Left lung (tissue), 10 donors: ENCODE data around the gene CFAP65. TPM values are rescaled to one million over a fixed set of nuclear protein-coding genes. Genes with fewer than 3 reads are reported as not detected.
A peak's percentile ranks its signal among the peaks of the same experiment; 100 is the strongest.

Experiments
- ATAC-seq: fragments of 200-7000 bp; cut with Tn5 transposase; one replicate; pipeline ENCODE4 v1.9.1; 2020; ENCODE audit warnings: moderate library complexity
- DNase-seq, 4 donors: peaks; one replicate each; pipeline ENCODE4 v3.0.0-alpha.2; 2013 to 2020
- H3K27ac ChIP-seq, 2 donors: fragments of 200-600 bp; sonication (generic) in 1 of 2; one replicate each; pipeline versions ENCODE4 v1.5.0 to v1.8.0; 2020 to 2021
- H3K27me3 ChIP-seq, 2 donors: fragments of 200-600 bp; sonication (generic) in 1 of 2; one replicate each; pipeline versions ENCODE4 v1.5.0 to v1.8.0; 2020 to 2021
- H3K36me3 ChIP-seq, 2 donors: fragments of 200-600 bp; sonication (generic) in 1 of 2; one replicate each; pipeline versions ENCODE4 v1.5.0 to v1.8.0; 2020 to 2021
- H3K4me1 ChIP-seq, 2 donors: fragments of 200-600 bp; one replicate each; pipeline ENCODE4 v1.8.0; 2021
- H3K4me3 ChIP-seq, 2 donors: fragments of 200-600 bp; sonication (generic) in 1 of 2; one replicate each; pipeline versions ENCODE4 v1.5.0 to v1.8.0; 2020 to 2021; ENCODE audit warnings: mild to moderate bottlenecking in 1 of 2
- H3K9me3 ChIP-seq, 2 donors: fragments of 200-600 bp; sonication (generic) in 1 of 2; one replicate each; pipeline versions ENCODE4 v1.5.0 to v1.8.0; 2020 to 2021
- intact Hi-C, 2 donors: fragments of 100-400 bp; cut with DNase I; formaldehyde crosslinking; loops; one replicate each; pipeline versions ENCODE4 v1.11.2 to v1.14.2; 2022
- polyA plus RNA-seq, 6 donors: library from polyadenylated mRNA; unstranded; fragments of 120-200 nt; gene quantifications; one replicate each; pipeline ENCODE4 v1.2.1, GENCODE V29; 2013; ENCODE audit not compliant: insufficient read length in 6 of 6
- total RNA-seq, 2 donors: library from RNA; stranded (reverse); fragmentation: NEBNext Ultra II Directional; extraction: Animal tissue kit (Norgen Biotek cat#: 25700); gene quantifications; one replicate each; pipeline ENCODE4 v1.2.1, GENCODE V29; 2021
- TF ChIP-seq, protein P1 (sequence below), 2 donors: fragments of 200-600 bp; sonication (generic) in 1 of 2; IDR thresholded peaks; one replicate each; pipeline versions ENCODE4 v1.5.0 to v1.8.0; 2021; ENCODE audit warnings: antibody characterized with exemption in 2 of 2
- donor health status: DM: no; HTN: yes; CAD: no.
- donor health status: DM: no; HTN: no; CAD: no.

CFAP65 gene
- total and polyA plus RNA-seq, 8 donors, result 0.83 to 4.3 (median 3.0) TPM; not detected in 1

DNA sequence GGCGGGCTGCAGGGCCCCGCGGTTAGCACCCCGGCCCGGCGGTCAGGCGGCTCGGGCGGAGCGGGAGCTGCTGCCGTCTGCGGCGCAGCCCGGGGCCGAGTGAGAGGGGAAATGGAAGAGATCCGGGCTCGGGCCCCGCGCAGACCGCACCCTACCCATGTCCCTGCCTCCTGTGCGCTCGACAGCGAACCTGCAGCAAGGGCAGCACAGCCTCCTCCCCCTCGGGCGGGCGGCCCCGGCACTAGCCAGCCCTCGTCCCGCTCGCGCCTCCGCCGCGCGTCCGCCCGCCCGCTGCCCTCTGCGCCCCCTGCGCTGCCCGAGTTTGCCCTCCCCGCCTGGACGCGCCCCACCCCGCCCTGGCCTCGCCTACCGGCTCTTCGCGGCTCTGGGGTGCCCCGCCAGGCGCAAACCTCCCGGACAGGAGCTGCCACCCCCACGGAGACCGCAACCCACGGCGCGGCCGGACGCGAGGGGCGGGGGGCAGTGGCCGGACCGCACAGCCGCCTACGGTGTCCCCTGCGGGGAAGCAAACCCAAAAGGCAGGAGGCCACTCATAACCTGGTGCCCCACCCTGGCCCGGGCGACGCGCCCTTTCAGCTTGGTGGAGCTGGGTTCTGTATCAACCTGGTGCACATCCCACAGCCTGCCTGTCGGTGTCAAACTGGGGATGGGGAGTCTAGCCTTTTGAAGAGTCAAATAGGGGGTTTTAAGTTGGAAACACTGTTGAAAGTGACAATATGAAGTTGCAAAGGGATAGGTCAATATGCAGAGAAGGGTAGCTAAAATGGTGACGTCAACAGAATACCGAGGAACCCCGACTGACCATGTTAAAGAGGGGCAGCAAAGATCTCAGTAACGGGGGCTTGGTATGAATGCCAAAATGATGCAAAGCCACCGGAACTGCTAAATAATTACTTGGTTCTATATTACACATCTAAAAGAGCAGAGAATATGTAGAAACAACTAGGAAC, 19.8 kb upstream of the CFAP65 start, which contains the start of gene IHH:
TSS of gene IHH (minus strand) at position 101 of the 971 bp plus-strand sequence. CDS start 454 bp downstream, outside the sequence.
- no peaks in the 10 kb centered on the region for H3K9me3 ChIP-seq
- H3K4me1 ChIP-seq, result peaks cover 29 to 40% of the 10 kb centered on the region in 2 donors
- H3K4me3 ChIP-seq, result peak within 1 kb of the TSS; percentile 17 to 34
- H3K27me3 ChIP-seq, result peaks cover 67 to 85% of the 10 kb centered on the region in 2 donors
- ATAC-seq (peak; percentile 11), DNase-seq (peak in 2 of 4 donors; percentile 46 to 80)
- TF ChIP-seq, protein P1, sequence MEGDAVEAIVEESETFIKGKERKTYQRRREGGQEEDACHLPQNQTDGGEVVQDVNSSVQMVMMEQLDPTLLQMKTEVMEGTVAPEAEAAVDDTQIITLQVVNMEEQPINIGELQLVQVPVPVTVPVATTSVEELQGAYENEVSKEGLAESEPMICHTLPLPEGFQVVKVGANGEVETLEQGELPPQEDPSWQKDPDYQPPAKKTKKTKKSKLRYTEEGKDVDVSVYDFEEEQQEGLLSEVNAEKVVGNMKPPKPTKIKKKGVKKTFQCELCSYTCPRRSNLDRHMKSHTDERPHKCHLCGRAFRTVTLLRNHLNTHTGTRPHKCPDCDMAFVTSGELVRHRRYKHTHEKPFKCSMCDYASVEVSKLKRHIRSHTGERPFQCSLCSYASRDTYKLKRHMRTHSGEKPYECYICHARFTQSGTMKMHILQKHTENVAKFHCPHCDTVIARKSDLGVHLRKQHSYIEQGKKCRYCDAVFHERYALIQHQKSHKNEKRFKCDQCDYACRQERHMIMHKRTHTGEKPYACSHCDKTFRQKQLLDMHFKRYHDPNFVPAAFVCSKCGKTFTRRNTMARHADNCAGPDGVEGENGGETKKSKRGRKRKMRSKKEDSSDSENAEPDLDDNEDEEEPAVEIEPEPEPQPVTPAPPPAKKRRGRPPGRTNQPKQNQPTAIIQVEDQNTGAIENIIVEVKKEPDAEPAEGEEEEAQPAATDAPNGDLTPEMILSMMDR (IDR thresholded peaks at IDR 0.05), result no peak
- intact Hi-C loops, result no loop called here
- no peaks in the 10 kb centered on the region for H3K36me3 ChIP-seq
- no peak within 1 kb of the TSS for H3K27ac ChIP-seq

DNA sequence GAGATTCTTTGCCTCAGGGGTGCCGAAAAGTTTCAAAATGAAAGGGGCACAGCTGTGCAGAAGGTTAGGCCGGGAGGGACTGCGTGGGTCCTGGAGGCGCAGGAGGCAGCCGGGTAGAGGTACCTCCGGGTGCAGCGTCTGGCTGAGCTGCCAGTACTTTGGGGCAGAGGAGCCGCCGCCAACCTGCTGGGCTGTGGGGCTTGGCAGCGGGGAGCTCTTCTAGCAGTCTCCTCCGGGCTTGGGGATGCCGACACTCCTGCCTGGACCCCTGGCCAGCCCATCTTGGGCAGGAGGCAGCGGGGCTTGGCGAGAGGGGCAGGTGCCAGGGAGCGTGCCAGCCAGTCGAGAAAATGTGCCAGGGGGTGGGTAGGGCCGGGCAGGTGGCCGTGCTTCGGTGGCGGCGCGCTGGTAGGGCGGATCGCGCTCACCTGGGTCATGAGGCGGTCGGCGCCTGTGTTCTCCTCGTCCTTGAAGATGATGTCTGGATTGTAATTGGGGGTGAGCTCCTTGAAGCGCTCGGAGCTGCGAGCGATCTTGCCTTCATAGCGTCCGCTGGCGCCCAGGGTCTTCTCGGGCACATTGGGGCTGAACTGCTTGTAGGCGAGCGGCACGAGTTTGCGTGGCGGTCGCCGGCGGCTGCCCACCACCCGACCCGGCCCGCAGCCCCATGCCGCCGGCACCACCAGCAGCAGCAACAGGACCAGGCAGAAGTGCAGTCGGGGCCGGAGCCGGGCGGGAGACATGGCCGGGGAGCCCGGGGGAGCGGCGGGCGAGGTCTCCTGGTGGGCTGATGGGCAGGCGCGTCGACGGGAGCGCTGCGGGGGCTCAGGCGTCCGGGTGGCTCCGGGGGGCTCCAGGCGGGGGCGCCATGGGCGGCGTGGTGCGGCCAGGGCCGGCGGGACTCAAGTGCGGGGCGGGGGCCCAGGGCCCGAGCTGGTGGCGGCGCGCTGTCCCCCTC, 18.7 kb upstream of the CFAP65 start:
- ATAC-seq, result peak; percentile 21
- DNase-seq, result peak in 1 of 4 donors; percentile 74
- H3K27ac ChIP-seq, result no peak overlapping the region
- H3K9me3 ChIP-seq, result no peaks in the 10 kb centered on the region
- no peaks in the 10 kb centered on the region for H3K36me3 ChIP-seq
- H3K4me3 ChIP-seq, result peak overlapping the region; percentile 17 to 34
- TF ChIP-seq, protein P1 (IDR thresholded peaks at IDR 0.05), result no peak
- H3K4me1 ChIP-seq, result peaks cover 29 to 40% of the 10 kb centered on the region in 2 donors
- intact Hi-C loops, result loop anchor here in 1 of 2 donors (5.0 to 10.0 kb wide), 3 partner anchors 65 to 245 kb away; partner anchors contain the start of gene PTPRN
- H3K27me3 ChIP-seq, result peaks cover 69 to 96% of the 10 kb centered on the region in 2 donors

DNA sequence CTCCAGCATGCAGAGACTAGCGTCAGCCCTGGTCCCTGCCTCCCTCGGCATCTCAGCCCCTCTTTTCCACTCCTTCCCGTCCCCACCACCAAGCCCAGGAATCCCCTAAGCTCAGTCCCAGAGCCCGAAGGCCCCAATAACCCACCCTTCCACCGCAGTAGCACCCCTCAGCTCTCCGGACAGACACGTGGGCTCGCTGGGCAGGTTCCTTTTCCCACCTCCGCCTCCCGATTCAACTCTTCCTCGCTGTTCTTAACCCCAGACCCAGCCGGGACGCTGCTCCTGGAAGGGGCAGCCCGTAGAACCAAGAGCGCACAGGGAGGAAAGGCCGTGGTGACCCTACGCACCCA, 18.0 kb upstream of the CFAP65 start:
- Histone ChIP-seq H3K27me3 (peaks cover 69 to 100% of the 10 kb centered on the region in 2 donors), H3K4me3 (peak overlapping the region; percentile 17 to 34)

DNA sequence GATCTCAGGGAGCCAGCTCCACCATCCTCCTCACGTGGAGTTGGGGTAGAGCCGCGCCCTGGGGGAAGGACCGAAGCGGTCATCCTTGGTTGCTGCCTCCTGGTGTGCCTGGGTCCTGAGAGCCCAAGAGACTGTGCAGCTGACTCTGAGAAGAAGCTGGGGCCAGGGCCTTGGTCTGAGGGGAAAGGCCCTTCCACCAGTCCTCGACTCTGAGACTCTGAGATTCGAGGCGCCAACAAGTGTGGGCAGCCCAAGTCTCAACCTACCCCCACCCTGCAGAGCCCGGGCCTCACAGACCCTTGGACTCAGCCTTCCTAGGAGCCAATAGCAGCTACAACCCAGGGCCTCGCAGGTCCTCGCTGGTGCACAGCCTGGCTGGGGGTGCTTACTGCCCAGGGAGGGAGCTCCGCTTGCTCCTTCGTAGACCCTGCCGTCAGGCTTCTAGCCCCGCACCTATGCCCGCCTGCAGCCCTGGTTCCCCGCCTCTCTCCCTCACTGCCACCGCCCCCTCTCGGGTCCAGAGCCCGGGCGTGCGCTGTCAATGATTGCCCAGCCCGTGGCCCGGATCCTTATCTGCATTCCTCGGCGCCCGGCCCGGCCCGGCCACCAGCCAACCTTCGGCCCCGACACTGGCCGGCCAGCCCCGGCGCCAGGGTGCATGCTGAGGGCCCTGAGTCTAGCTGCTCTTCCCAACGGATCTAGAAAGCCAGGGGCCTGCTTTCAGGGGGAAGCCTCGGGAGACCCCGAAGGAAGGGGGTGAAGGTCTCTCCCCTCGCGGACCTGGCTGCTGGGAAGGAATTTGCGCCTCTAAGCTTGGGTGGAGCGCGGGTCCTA, 17.4 kb upstream of the CFAP65 start:
- intact Hi-C loops, result loop anchor here in 1 of 2 donors (5.0 to 10.0 kb wide), 3 partner anchors 66 to 246 kb away; partner anchors contain the start of gene PTPRN
- ATAC-seq (peak; percentile 88), DNase-seq (peak in 2 of 4 donors; percentile 63 to 90)
- H3K9me3 ChIP-seq, result no peaks in the 10 kb centered on the region
- H3K4me3 ChIP-seq, result peak overlapping the region in 1 of 2 donors; percentile 34
- no peaks in the 10 kb centered on the region for H3K36me3 ChIP-seq
- TF ChIP-seq, protein P1 (IDR thresholded peaks at IDR 0.05), result no peak
- peaks cover 29 to 40% of the 10 kb centered on the region in 2 donors for H3K4me1 ChIP-seq
- peaks cover 69 to 95% of the 10 kb centered on the region in 2 donors for H3K27me3 ChIP-seq
- H3K27ac ChIP-seq, result no peak overlapping the region

More for the DNA sequence above, 18.0 kb upstream of the CFAP65 start:
- no peak for DNase-seq
- Histone ChIP-seq H3K36me3 (no peaks in the 10 kb centered on the region), H3K27ac (no peak overlapping the region), H3K4me1 (peaks cover 29 to 40% of the 10 kb centered on the region in 2 donors), H3K9me3 (no peaks in the 10 kb centered on the region)
- peak; percentile 2 for ATAC-seq
- TF ChIP-seq, protein P1 (IDR thresholded peaks at IDR 0.05), result no peak
- intact Hi-C loops, result loop anchor here in 1 of 2 donors (5.0 to 10.0 kb wide), 3 partner anchors 65 to 245 kb away; partner anchors contain the start of gene PTPRN
